Colonic mucosa (tissue), 4 donors: Measurements from ENCODE around the gene NATD1. TPM values are rescaled to one million over a fixed set of nuclear protein-coding genes. Genes with fewer than 3 reads are reported as not detected.

Source experiments
- DNase-seq: peaks from one replicate; pipeline ENCODE4 v3.0.0-alpha.2; 2020
- H3K27ac ChIP-seq: fragments of 200-600 bp; one replicate; pipeline ENCODE4 v1.8.0; 2021
- H3K27me3 ChIP-seq: fragments of 200-600 bp; one replicate; pipeline ENCODE4 v1.8.0; 2021
- H3K36me3 ChIP-seq: fragments of 200-600 bp; one replicate; pipeline ENCODE4 v1.8.0; 2021
- H3K4me1 ChIP-seq: fragments of 200-600 bp; one replicate; pipeline ENCODE4 v1.8.0; 2021; ENCODE audit warnings: mild to moderate bottlenecking
- H3K4me3 ChIP-seq: fragments of 200-600 bp; one replicate; pipeline ENCODE4 v1.8.0; 2021
- H3K9ac ChIP-seq, 2 donors: one replicate each; pipeline ENCODE4 v1.7.0; 2013; ENCODE audit warnings: control low read depth in 2 of 2, low read depth in 2 of 2, low read length in 2 of 2
- H3K9me3 ChIP-seq: fragments of 200-600 bp; one replicate; pipeline ENCODE4 v1.8.0; 2021
- CTCF ChIP-seq: fragments of 200-600 bp; IDR thresholded peaks from one replicate; pipeline ENCODE4 v1.8.0; 2022; ENCODE audit warnings: antibody characterized with exemption, mild to moderate bottlenecking
- intact Hi-C: fragments of 100-400 bp; cut with DNase I; formaldehyde crosslinking; loops from one replicate; pipeline ENCODE4 v1.14.1; 2022
- total RNA-seq, 2 donors: library from RNA; stranded (reverse); fragmentation: NEBNext Ultra II Directional in 1 of 2; extraction: Animal tissue kit (Norgen Biotek cat#: 25700) in 1 of 2; gene quantifications; one replicate each; pipeline ENCODE4 v1.2.1, GENCODE V29; 2021
- donor health status: healthy.
- donor health status: DM: no; HTN: no; CAD: no.
- donor health status: DM: no; HTN: no; CAD: no.

The NATD1 gene
- total RNA-seq, 2 donors from 2014 or later = 1.8 to 5.2 TPM

GRCh38 chr17:21268596-21269188 lies 15.5 kb upstream of the NATD1 start:
- intact Hi-C loops = no loop called here
- no peaks in the 10 kb centered on the region for H3K4me1 ChIP-seq

GRCh38 chr17:21263376-21263775 lies 10.2 kb upstream of the NATD1 start:
- no peaks in the 10 kb centered on the region for H3K36me3 ChIP-seq
- no peaks in the 10 kb centered on the region for H3K9me3 ChIP-seq
- no peaks in the 10 kb centered on the region for H3K4me1 ChIP-seq
- H3K9ac ChIP-seq = no peak overlapping the region
- no peak overlapping the region for H3K27ac ChIP-seq
- no peak for DNase-seq
- no peak for TF ChIP-seq CTCF
- H3K4me3 ChIP-seq = no peak overlapping the region
- no peaks in the 10 kb centered on the region for H3K27me3 ChIP-seq
- intact Hi-C loops = no loop called here

More at GRCh38 chr17:21268596-21269188, 15.5 kb upstream of the NATD1 start:
- no peaks in the 10 kb centered on the region for H3K27me3 ChIP-seq
- no peak for TF ChIP-seq CTCF
- no peak overlapping the region for H3K27ac ChIP-seq
- no peak for DNase-seq
- H3K9me3 ChIP-seq = no peaks in the 10 kb centered on the region
- H3K9ac ChIP-seq = no peak overlapping the region
- H3K4me3 ChIP-seq = no peak overlapping the region
- H3K36me3 ChIP-seq = no peaks in the 10 kb centered on the region

- Histone ChIP-seq H3K27ac (no peak overlapping the region), H3K27me3 (no peaks in the 10 kb centered on the region)
- no peak for DNase-seq
Observed at GRCh38 chr17:21262259-21262993, 9.2 kb upstream of the NATD1 start.

GRCh38 chr17:21258593-21258992 lies 5.4 kb upstream of the NATD1 start:
- DNase-seq = no peak
- no peak overlapping the region for H3K4me3 ChIP-seq
- intact Hi-C loops = no loop called here

More at GRCh38 chr17:21262259-21262993, 9.2 kb upstream of the NATD1 start:
- no peaks in the 10 kb centered on the region for H3K9me3 ChIP-seq
- H3K36me3 ChIP-seq = no peaks in the 10 kb centered on the region
- intact Hi-C loops = no loop called here
- H3K4me1 ChIP-seq = no peaks in the 10 kb centered on the region
- H3K4me3 ChIP-seq = no peak overlapping the region
- no peak for TF ChIP-seq CTCF
- H3K9ac ChIP-seq = no peak overlapping the region

More at GRCh38 chr17:21258593-21258992, 5.4 kb upstream of the NATD1 start:
- Histone ChIP-seq H3K36me3 (no peaks in the 10 kb centered on the region), H3K9ac (no peak overlapping the region), H3K4me1 (peaks cover 4% of the 10 kb centered on the region), H3K27me3 (no peaks in the 10 kb centered on the region), H3K27ac (no peak overlapping the region), H3K9me3 (no peaks in the 10 kb centered on the region)
- no peak for TF ChIP-seq CTCF
